HG03175 (cell line): ENCODE data around the gene ATG2B.
"Not testable (repeated sequence)": the region's sequence is repeated elsewhere in the genome, so short reads cannot be mapped to it uniquely, and the experiment has no call there.

Source experiments
- ATAC-seq: cut with Tn5 transposase; IDR thresholded peaks from one replicate; pipeline ENCODE4 v1.9.1; 2021; ENCODE audit warnings: mild to moderate bottlenecking, moderate library complexity; ENCODE audit not compliant: unreplicated experiment

The ATG2B gene

GRCh38 chr14:96376093-96376492 is 13.0 kb upstream of the ATG2B start:
- ATAC-seq = no peak

DNA sequence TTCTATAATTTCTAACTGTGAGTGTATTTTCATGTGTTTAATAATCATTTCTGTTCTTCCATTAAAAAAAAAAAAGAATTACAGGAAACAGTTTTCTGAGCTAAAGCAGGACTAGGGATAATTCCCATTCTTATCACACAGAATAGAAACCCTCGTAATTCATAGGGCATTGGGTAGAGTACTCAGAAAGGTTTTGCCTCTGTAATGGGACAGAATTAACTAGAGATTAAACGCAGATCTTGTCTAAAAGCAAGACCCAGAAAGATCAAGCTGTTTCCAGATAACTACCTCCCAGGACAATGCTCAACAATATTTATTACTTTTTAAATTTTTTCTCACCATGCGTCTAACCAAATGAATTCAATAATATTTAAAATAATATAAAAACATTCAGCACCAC is 10.4 kb upstream of the ATG2B start:
- ATAC-seq = no peak

GRCh38 chr14:96370528-96370927 is 7.4 kb upstream of the ATG2B start:
- no peak for ATAC-seq

GRCh38 chr14:96368534-96368933 is 5.4 kb upstream of the ATG2B start:
- ATAC-seq = no peak

GRCh38 chr14:96364962-96365361 is 1.8 kb upstream of the ATG2B start:
- ATAC-seq = no peak

GRCh38 chr14:96363751-96364336 is 703 bp upstream of the ATG2B start:
- peak; percentile 38 for ATAC-seq

DNA sequence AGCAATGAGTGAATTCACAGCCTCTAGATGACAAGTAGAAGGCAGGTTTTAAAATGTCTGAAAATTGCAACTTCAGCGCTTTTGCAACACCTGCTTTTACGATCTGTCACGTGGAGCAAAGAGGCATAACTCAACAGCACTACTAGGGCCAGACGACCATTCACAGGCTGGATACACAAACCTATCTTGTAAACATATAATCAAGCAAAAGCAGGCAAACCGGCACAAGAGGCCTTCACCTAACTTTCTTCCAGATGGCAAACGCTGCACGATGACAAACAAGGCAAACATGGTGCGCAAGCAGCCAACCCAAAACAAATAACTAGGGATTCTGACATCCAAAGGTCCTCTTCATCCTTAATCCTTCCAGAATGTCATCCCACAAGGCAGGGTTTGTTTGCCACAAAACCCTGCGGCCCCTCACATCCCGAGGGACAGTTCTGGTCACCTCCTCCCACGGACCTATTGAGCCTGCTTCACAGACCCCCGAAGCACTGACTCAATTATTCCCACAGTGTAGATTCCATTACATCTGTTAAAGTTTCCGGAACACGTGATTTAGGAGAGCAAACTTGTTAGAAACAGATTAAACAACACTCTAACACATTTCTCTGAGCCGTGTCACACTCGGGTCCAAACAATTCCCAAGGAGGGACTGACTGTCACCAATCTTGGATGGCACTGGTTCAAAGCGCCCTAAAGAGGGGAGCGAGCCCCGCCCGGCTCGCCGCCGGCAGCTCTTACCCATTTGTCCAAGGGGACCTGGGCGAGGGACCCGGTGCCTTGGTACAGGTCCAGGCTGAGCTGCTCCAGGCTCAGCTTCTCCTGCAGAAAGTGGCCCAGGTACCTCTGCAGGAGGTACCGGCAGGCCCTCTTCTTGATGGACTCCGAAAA is 823 bp downstream of the ATG2B start:
- peak; percentile 36 for ATAC-seq

DNA sequence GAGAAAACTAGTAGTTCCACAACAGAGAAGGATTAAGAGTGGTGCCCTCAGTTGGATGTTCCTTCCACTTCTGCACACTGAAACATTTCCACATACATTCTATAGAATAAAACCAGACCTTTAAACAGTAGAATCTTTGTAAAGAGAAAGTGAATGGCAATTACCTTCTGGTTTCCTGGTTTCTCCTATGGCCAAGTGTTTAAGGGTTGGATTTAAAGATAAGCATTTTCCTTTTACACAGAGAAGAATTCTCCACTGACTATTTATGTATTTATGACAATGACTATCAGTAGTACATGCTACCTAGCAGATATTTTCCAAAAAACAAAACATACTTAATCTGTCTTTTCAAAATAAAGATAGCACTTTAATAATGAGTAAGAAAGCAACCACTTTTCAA is 3.2 kb downstream of the ATG2B start:
- no peak for ATAC-seq

DNA sequence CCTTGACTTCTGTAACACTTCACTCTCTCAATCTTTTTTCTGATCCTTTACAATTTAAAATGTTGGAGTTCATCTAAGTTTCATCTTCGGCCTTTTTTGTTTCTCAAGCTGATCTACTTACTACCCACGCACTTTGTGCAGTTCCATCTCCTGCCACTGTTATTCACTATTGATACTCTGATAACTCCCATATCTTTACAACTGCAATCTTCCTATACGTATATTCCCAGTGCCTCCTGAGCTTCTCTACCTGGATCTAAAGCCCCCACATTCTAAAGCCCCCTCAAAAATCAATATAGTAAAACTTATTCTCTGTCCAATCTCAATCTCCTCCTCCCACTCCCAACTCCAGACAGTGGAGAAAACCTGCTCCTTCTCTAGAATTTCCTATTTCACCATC is 5.9 kb downstream of the ATG2B start:
- ATAC-seq = no peak

DNA sequence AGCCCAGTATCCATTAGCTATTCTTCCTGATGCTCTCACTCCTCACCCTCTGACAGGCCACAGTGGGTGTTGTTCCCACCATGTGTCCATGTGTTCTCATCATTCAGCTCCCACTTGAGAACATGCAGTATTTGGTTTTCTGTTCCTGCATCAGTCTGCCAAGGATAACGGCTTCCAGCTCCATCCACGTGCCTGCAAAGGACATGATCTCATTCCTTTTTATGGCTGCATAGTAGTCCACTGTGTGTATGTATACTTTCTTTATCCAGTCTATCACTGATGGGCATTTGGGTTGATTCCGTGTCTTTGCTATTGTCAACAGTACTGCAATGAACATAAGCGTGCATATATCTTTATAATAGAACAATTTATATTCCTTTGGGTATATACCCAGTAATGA is 8.9 kb downstream of the ATG2B start:
- no peak for ATAC-seq

DNA sequence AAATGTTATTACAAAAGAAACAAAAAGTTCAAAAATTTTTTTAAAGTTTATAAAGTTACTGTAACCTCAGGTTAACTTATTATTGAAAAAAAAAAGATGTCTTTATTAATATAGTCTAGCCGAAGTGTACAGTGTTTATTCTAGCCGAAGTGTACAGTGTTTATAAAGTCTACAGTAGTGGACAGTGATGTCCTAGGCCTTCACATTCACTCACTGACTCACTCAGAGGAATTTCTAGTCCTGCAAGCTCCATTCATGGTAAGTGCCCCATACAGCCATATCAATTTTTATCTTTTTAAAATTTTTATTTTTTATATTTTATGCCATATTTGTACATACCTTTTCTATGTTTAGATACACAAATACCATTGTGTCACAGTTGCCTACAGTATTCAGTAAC is 10.4 kb downstream of the ATG2B start:
- ATAC-seq = no peak

- ATAC-seq = no peak
These were observed 11.2 kb downstream of the ATG2B start for GRCh38 chr14:96351986-96352385.

GRCh38 chr14:96349286-96350075 is 13.7 kb downstream of the ATG2B start:
- no peak for ATAC-seq

- not testable (repeated sequence) for ATAC-seq
These were observed 15.2 kb downstream of the ATG2B start for GRCh38 chr14:96347957-96348356.

GRCh38 chr14:96345669-96346068 is 17.5 kb downstream of the ATG2B start:
- no peak for ATAC-seq

DNA sequence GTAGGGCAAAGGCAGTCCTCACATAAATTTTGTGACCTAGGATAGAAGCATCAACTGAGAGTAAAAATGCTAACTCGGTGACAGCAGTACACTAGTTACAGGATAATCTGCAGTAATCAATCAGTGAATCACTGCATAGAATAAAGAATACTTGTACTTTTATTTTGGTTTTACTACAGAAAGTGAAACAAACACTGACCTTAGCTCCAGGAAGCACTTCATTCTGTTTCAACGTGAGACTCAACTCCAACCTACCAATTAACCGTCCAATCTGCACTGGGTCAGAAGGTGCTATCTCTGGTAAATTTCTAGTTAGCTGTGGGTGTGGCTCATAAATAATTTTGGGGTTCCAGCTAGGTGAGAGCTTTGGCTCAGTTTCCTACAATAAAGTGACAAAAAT is 21.8 kb downstream of the ATG2B start:
- ATAC-seq = no peak

GRCh38 chr14:96338551-96338950 is 24.6 kb downstream of the ATG2B start:
- no peak for ATAC-seq

DNA sequence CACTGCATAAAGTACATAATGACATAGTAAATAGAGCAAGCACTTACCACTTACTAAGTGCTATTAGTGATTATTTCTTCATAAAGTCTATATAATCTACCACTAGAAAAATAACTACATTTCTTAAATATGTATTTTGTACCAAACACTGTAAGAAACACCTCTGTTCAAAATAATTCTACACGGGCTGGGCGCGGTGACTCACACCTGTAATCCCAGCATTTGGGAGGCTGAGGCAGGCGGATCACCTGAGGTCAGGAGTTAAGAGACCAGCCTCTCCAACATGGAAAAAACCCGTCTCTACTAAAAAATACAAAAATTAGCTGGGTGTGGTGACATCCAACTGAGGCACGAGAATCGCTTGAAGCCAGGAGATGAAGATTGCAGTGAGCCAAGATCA is 38.9 kb downstream of the ATG2B start:
- ATAC-seq = no peak

DNA sequence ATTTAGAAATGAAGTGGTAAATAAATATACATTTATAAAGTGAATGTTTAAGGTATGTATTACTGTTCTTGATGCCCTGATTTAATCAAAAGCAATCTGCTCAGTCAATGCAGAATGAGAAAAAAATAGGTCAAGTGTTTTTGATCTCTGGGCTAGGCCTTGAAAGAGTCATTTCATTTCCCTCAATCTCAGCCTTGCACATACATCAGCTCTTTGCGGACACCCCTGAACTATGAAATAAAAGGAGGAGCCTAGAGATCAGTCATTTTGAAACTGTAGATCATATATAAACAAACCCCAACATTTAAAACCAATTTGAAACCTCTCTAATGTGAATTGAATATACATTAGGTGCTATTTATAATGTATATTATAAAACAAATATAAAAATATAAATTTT is 42.5 kb downstream of the ATG2B start:
- no peak for ATAC-seq

GRCh38 chr14:96318836-96319235 is 44.3 kb downstream of the ATG2B start:
- no peak for ATAC-seq

- ATAC-seq = no peak
These were observed 47.1 kb downstream of the ATG2B start for GRCh38 chr14:96316087-96316486.

DNA sequence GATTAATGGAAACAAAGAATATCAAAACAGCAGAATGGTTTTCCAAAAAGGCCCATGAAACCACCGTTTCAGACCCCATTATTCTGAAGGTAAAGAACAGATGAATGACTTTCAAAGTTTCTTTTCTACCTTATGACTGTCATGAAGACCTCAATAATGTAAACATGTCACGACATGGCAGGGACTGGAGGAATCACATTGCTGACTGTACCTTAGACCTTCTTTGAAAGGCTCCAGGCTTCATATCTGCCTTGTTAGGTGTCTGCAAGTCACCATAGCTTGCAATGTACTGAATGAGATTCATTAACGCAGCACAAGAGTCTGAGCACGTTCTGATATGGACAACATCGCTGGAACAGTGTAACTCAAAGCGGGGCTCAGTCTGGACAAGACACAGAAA is 52.2 kb downstream of the ATG2B start:
- ATAC-seq = no peak
